PFSK-1 (cell line): Measurements from ENCODE around the gene HS2ST1.

Experiments used
- FOXP2 ChIP-seq: optimal IDR thresholded peaks from 2 replicates; pipeline ENCODE3; 2011; ENCODE audit warnings: borderline replicate concordance, control low read depth, inconsistent platforms; ENCODE audit not compliant: insufficient read depth; ENCODE audit errors: extremely low read length, extremely low read depth
- POLR2AphosphoS5 ChIP-seq: IDR thresholded peaks from 2 replicates; pipeline ENCODE4 v1.6.1; 2012; ENCODE audit warnings: low read depth, mild to moderate bottlenecking, control low read depth, low read length, moderate library complexity
- SIN3A ChIP-seq: IDR thresholded peaks from 2 replicates; pipeline ENCODE4 v1.6.1; 2012; ENCODE audit warnings: mild to moderate bottlenecking, low read length, moderate library complexity, borderline replicate concordance; ENCODE audit not compliant: insufficient read depth
- TAF1 ChIP-seq: IDR thresholded peaks from 2 replicates; pipeline ENCODE4 v1.6.1; 2012; ENCODE audit warnings: low read length, control low read depth, borderline replicate concordance; ENCODE audit not compliant: insufficient read depth
- TF ChIP-seq, protein P1 (sequence below), 2 experiments: IDR thresholded peaks; 2 replicates each; pipeline versions ENCODE4 v1.6.1 to v1.8.0; 2011 to 2012; ENCODE audit warnings: low read depth in 2 of 2, low read length in 2 of 2, control low read depth in 1 of 2, inconsistent platforms in 1 of 2, mild to moderate bottlenecking in 1 of 2, moderate library complexity in 1 of 2; ENCODE audit not compliant: insufficient read depth in 1 of 2

The HS2ST1 gene

DNA sequence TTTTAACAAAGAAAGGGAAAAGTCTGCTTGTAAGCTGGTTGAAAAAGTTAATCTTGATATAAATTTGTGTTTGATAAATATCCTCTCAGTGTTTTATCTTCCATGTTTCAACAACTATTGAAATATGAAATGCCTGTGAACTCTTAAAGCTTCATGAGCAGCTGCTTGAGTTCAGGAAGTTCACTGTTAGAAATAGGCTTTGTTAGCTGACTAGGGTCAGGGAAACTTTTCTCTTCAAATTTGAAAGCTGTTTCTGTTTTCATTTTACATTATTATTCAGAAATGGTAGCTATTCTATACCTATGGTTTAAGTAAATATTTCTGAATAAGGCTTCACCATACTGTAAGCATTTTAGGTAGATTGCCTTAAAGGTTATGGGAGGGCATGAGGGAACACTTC lies 191.7 kb downstream of the HS2ST1 start:
- TF ChIP-seq TAF1 (no peak), POLR2AphosphoS5 (no peak), FOXP2 (no peak), SIN3A (no peak)
- TF ChIP-seq, protein P1, sequence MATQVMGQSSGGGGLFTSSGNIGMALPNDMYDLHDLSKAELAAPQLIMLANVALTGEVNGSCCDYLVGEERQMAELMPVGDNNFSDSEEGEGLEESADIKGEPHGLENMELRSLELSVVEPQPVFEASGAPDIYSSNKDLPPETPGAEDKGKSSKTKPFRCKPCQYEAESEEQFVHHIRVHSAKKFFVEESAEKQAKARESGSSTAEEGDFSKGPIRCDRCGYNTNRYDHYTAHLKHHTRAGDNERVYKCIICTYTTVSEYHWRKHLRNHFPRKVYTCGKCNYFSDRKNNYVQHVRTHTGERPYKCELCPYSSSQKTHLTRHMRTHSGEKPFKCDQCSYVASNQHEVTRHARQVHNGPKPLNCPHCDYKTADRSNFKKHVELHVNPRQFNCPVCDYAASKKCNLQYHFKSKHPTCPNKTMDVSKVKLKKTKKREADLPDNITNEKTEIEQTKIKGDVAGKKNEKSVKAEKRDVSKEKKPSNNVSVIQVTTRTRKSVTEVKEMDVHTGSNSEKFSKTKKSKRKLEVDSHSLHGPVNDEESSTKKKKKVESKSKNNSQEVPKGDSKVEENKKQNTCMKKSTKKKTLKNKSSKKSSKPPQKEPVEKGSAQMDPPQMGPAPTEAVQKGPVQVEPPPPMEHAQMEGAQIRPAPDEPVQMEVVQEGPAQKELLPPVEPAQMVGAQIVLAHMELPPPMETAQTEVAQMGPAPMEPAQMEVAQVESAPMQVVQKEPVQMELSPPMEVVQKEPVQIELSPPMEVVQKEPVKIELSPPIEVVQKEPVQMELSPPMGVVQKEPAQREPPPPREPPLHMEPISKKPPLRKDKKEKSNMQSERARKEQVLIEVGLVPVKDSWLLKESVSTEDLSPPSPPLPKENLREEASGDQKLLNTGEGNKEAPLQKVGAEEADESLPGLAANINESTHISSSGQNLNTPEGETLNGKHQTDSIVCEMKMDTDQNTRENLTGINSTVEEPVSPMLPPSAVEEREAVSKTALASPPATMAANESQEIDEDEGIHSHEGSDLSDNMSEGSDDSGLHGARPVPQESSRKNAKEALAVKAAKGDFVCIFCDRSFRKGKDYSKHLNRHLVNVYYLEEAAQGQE (IDR thresholded peaks at IDR 0.05; ENCODE audit: insufficient read depth in 1 of 2, low read depth in 2 of 2, low read length in 2 of 2) = no peak

DNA sequence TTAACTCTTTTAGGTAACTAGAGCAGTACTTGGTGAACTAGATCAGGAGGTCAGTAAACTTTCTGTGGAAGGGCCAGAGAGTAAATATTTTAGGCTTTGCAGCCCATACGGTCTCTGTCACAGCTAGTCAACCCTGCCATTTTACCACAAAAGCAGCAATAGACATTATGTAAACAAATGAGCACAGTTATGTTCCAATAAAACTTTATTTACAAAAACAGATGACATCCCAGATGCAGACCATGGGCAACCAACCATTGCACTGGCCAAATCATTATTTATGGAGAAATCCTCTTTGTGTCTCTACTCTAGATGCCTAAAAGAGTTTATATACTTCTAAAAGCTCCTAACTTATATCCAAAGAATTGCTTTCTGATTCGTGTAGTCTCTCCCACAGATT lies 192.4 kb downstream of the HS2ST1 start:
- TF ChIP-seq, protein P1 (IDR thresholded peaks at IDR 0.05; ENCODE audit: insufficient read depth in 1 of 2, low read depth in 2 of 2, low read length in 2 of 2) = no peak
- no peak for TF ChIP-seq POLR2AphosphoS5
- no peak for TF ChIP-seq FOXP2
- no peak for TF ChIP-seq TAF1
- TF ChIP-seq SIN3A = no peak

DNA sequence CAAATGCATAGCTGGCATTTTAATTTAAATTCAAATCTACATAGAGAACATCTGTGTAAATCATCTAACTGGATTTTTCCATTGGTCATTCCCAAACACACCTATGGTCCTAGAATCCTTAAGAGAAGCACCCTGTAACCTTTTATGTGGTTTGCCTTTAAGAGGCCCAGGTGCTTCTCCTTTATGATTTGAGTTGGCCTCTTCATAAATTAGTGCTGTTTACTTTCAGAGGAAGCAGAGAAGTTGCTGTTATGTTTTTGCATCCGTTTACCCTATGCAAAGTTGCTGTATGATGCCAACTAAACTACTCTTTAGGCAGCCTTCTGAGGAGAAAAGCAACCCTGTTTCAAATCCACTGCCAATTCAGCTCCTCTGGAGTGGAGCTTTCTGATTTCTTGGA lies 193.8 kb downstream of the HS2ST1 start:
- TF ChIP-seq FOXP2 = no peak
- TF ChIP-seq SIN3A = no peak
- TF ChIP-seq POLR2AphosphoS5 = no peak
- TF ChIP-seq, protein P1 (IDR thresholded peaks at IDR 0.05; ENCODE audit: insufficient read depth in 1 of 2, low read depth in 2 of 2, low read length in 2 of 2) = no peak
- no peak for TF ChIP-seq TAF1

DNA sequence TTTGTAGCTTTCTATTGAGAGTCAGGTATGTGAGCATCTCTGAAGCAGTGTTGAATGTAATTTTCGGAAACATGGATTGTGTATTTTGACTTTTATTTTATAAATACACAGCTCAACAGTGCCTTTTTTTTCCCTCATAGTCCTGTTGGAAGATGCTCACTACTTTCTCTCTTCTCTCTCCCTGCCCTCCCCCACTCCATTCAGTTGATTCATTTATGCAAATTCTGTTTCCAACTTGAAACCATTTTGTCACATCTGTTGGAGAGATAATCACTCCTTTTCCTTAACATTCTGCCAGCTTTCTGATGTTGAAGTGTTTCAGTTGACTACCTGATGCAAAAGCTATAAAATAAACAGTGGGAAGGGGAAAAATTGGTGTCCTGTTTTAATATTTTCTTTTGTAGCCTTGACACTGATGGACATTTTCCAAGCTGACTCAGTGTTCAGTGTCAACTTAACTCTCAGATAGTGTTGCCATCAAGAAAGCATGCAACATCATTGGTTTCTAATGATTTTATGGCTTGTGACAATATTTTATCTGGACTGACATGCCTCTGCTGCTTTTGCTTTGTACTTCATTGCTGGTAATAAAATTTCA lies 194.5 kb downstream of the HS2ST1 start:
- no peak for TF ChIP-seq FOXP2
- no peak for TF ChIP-seq POLR2AphosphoS5
- TF ChIP-seq SIN3A = no peak
- no peak for TF ChIP-seq TAF1
- TF ChIP-seq, protein P1 (IDR thresholded peaks at IDR 0.05; ENCODE audit: insufficient read depth in 1 of 2, low read depth in 2 of 2, low read length in 2 of 2) = no peak

DNA sequence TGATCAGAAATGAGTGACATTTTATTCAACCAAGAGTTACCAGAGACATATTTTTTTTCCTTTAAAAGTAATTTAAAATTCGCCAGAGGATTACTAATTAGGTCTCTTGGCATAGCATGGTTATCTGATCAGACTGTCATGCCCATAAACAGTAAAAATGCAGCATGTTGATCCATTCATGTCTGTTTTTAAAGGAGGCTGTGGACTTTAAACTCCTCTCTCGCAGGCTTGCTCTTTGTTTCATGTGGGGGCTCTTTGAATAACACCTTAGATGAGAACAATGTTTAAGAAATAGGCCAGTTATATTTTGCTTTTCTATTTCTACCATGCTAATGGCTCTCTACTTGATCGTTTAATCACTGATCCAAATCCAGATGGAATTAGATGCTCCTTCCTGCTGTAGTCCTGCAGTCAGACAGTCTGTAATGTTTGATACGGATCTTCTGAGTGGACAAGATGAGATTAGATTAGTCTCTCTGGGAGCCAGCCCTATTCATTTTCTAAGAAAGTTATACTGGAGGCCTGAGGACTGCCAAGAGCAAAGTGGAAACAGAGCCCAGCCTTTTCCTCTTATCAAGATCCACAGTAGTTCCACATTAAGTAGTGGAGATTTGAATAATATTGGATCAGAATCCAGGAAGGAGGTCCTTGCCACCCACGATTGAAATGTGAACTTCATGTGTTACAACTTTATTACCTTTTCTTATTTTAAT lies 197.4 kb downstream of the HS2ST1 start:
- TF ChIP-seq FOXP2 = no peak
- no peak for TF ChIP-seq TAF1
- no peak for TF ChIP-seq SIN3A
- TF ChIP-seq POLR2AphosphoS5 = no peak
- TF ChIP-seq, protein P1 (IDR thresholded peaks at IDR 0.05; ENCODE audit: insufficient read depth in 1 of 2, low read depth in 2 of 2, low read length in 2 of 2) = no peak
